HUES6 (cell line): ENCODE results near the gene PPM1F.

Source experiments
- H3K27ac ChIP-seq: 2 replicates; pipeline ENCODE4 v1.7.0; 2013; ENCODE audit warnings: low read depth, mild to moderate bottlenecking, low read length, inconsistent platforms
- H3K27me3 ChIP-seq: 2 replicates; pipeline ENCODE4 v1.6.1; 2013; ENCODE audit warnings: low read length; ENCODE audit not compliant: control insufficient read depth, insufficient read depth
- H3K36me3 ChIP-seq: 2 replicates; pipeline ENCODE4 v1.6.1; 2013; ENCODE audit warnings: low read length; ENCODE audit not compliant: control insufficient read depth, insufficient read depth
- H3K4me1 ChIP-seq: 2 replicates; pipeline ENCODE4 v1.6.1; 2013; ENCODE audit warnings: low read length; ENCODE audit not compliant: control insufficient read depth, insufficient read depth
- H3K4me3 ChIP-seq: 2 replicates; pipeline ENCODE4 v1.5.1; 2013; ENCODE audit warnings: low read depth, low read length
- H3K9ac ChIP-seq: one replicate; pipeline ENCODE4 v1.6.1; 2013; ENCODE audit warnings: mild to moderate bottlenecking, low read length
- H3K9me3 ChIP-seq: 2 replicates; pipeline ENCODE4 v1.6.1; 2013; ENCODE audit warnings: low read depth, low read length; ENCODE audit not compliant: control insufficient read depth, insufficient read depth

The PPM1F gene

GRCh38 chr22:21965762-21966288 lies 13.2 kb upstream of the PPM1F start:
- Histone ChIP-seq H3K27ac (no peak overlapping the region), H3K9me3 (no peaks in the 10 kb centered on the region), H3K27me3 (no peaks in the 10 kb centered on the region), H3K4me3 (no peak overlapping the region), H3K9ac (no peak overlapping the region), H3K4me1 (no peaks in the 10 kb centered on the region), H3K36me3 (peaks cover 96% of the 10 kb centered on the region)

- peaks cover 96% of the 10 kb centered on the region for H3K36me3 ChIP-seq
- H3K27me3 ChIP-seq: no peaks in the 10 kb centered on the region
- H3K9ac ChIP-seq: no peak overlapping the region
- H3K4me1 ChIP-seq: no peaks in the 10 kb centered on the region
- no peaks in the 10 kb centered on the region for H3K9me3 ChIP-seq
- no peak overlapping the region for H3K4me3 ChIP-seq
- H3K27ac ChIP-seq: no peak overlapping the region
These were observed 12.4 kb upstream of the PPM1F start for GRCh38 chr22:21964918-21965484.

DNA sequence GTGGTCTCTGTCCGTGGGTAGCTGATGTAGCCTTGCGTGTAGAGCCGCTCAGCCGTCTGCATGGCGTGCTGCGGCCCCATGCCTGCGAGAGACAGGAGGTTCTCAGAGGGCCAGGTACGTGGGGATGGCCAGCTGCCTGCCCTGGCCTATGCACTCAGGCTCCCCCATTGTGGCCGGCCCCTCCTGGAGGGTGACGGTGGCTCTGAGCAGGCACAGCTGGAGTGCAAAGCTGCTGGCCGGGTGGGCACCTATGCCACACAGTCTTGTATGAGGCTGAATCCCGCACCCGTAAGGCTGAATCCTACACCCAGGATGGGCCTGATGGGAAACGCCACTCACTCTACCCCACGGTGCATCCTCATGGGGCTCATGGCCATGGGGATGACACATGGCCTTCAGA lies 11.6 kb upstream of the PPM1F start:
- peaks cover 97% of the 10 kb centered on the region for H3K36me3 ChIP-seq
- no peak overlapping the region for H3K9ac ChIP-seq
- H3K27me3 ChIP-seq: no peaks in the 10 kb centered on the region
- H3K27ac ChIP-seq: no peak overlapping the region
- no peaks in the 10 kb centered on the region for H3K4me1 ChIP-seq
- H3K4me3 ChIP-seq: no peak overlapping the region
- H3K9me3 ChIP-seq: no peaks in the 10 kb centered on the region

DNA sequence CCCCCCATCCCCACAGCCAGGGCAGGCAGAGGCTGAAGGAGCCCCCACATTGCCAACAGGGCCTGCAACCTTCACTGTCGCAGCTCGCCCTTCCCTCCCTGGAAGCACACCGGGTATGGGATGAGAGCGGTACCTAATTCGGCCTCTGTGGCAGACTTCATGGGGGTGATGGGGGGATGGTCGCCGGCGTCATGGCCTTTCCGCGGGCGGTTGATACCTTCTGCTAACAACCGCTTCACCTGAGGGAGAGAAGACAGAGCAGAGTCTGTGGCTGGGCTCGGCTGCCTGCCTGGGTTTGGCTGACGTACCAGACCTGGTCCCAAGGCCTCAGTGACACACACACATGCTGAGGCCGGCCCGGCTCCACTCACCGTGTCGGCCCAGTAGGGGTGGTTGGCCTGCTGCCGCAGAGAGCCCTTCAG lies 11.2 kb upstream of the PPM1F start:
- Histone ChIP-seq H3K9ac (no peak overlapping the region), H3K27ac (no peak overlapping the region), H3K9me3 (no peaks in the 10 kb centered on the region), H3K4me1 (no peaks in the 10 kb centered on the region), H3K27me3 (no peaks in the 10 kb centered on the region), H3K36me3 (peaks cover 99% of the 10 kb centered on the region), H3K4me3 (no peak overlapping the region)

GRCh38 chr22:21963286-21963685 lies 10.6 kb upstream of the PPM1F start:
- Histone ChIP-seq H3K27ac (no peak overlapping the region), H3K4me3 (no peak overlapping the region), H3K36me3 (peaks cover 99% of the 10 kb centered on the region), H3K27me3 (no peaks in the 10 kb centered on the region), H3K9ac (no peak overlapping the region), H3K9me3 (no peaks in the 10 kb centered on the region), H3K4me1 (no peaks in the 10 kb centered on the region)

- Histone ChIP-seq H3K9ac (no peak overlapping the region), H3K36me3 (peaks cover 99% of the 10 kb centered on the region), H3K4me1 (no peaks in the 10 kb centered on the region), H3K4me3 (no peak overlapping the region), H3K27ac (no peak overlapping the region), H3K9me3 (no peaks in the 10 kb centered on the region), H3K27me3 (no peaks in the 10 kb centered on the region)
These were observed 10.0 kb upstream of the PPM1F start for GRCh38 chr22:21962655-21962949.

GRCh38 chr22:21961886-21962654 lies 9.4 kb upstream of the PPM1F start:
- Histone ChIP-seq H3K9me3 (no peaks in the 10 kb centered on the region), H3K36me3 (peaks cover 93% of the 10 kb centered on the region), H3K4me1 (no peaks in the 10 kb centered on the region), H3K27ac (no peak overlapping the region), H3K9ac (no peak overlapping the region), H3K4me3 (no peak overlapping the region), H3K27me3 (no peaks in the 10 kb centered on the region)

DNA sequence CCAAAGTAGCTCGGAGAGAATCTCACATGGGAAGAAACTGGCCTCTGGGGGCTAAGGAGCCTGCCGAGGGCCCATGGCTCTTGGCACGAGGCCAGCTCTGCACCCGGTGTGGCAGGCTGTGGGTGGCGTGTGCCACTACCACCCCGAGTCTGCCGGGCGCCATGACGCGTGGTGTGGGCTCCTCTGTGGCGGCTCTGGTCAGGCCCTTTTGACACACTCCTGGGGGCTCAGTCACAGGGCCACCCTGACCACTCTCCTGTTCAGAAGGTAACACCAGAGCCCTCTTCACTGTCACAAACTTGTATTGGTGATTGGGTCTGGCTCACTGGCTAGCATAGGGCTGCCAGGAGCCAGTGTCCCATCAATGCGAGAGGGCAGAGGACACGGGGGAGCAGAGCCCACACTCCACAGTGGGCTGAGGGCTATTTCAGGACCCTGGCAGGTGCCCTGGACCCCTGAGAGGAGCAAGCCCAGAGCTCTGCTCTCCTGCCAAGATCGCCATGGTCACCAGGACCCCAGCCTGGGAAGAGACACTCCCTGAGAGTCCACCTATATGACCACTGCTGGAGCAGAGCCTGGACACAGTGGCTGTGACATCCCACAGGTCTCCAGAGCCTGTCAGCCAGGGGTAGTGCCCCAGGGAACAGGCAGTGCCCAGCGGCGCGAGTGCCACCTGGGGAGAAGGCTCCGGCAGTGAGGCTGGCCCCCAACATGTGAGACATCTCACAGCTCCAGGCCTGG lies 8.6 kb upstream of the PPM1F start:
- no peak overlapping the region for H3K4me3 ChIP-seq
- peaks cover 86% of the 10 kb centered on the region for H3K36me3 ChIP-seq
- no peak overlapping the region for H3K27ac ChIP-seq
- peaks cover 2% of the 10 kb centered on the region for H3K27me3 ChIP-seq
- H3K4me1 ChIP-seq: no peaks in the 10 kb centered on the region
- H3K9ac ChIP-seq: no peak overlapping the region
- H3K9me3 ChIP-seq: no peaks in the 10 kb centered on the region

DNA sequence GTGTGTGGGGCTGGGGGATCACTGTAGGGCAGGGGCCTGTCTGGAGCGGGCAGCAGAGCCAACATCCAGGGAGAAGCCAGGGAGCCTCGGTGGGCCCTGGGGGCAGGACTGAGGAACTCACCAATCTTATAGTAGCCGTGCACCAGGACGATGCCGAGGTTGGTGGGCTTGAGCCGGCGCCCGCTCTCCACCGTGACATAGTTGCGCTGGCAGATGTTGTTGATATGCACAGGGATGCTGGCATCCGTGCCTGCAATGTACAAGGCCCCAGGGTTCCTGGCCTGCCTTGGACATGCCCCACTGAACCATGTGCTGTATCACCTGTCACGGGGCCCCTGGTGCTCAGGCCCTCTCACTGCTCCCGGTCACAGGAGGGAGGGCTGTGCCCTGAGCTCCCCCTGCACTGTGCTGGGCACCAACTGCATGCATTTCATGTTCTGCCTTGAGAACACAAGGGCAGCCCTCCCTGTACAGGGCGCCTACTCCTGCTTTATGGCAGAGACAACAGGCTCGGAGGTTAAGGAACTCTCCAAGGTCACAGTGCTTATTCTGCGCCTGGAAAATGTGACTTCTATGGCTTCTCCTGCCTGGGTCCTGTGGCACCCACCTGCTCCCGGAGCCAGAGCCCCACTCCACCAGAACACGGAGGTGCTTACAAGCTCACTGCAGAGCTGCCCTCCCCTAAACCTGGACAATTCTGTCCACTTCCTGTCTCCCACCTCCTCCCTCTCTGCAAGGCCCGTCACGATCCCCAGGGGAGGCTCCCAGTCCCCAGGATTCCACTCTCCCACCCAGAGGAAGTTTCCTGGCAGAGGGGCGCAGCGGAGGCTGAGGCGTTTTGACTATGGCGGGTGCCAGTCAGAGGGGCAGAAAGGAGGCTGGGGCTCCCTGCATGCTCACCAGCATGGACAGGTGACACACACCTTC lies 7.8 kb upstream of the PPM1F start:
- Histone ChIP-seq H3K4me1 (no peaks in the 10 kb centered on the region), H3K27me3 (peaks cover 4% of the 10 kb centered on the region), H3K36me3 (peaks cover 77% of the 10 kb centered on the region), H3K9ac (no peak overlapping the region), H3K9me3 (no peaks in the 10 kb centered on the region), H3K27ac (no peak overlapping the region), H3K4me3 (no peak overlapping the region)

DNA sequence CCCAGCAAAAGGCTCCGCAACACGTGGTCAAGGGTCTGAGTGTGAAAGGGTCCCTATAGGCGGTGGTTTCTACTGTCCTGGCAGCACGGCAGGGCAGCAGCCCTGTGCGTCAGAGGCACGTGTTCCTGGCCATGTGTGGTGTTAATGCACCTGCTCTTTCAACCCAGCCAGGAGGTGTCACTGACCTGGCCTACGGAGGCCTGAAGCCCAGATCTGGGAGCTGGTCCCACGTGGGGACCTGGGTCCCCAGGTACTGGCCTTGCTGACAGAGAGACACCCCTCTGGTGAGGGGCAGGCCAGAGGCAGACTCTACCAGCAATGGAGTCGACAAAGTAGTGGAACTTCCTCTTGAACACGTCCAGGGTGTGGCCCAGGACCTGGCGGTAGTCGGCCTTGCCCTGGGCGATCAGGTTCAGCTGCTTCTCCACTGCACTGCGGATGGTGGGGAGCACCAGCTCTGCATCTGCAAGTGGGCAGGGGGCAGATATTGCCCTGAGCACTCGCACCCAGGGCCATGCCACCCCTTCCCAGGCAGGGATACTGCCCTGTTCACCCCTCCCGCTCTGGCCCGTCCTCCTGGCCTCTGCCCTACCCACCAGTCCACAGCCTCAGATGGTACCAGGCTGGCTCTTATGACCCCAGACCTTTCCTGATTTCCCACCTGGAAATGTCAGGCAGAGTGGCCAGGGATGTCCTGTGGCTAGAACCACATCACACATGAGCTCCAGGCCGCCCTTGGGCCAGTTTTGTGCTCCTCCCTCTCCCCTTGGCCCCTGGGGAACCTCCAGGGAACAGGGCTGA lies 6.8 kb upstream of the PPM1F start:
- Histone ChIP-seq H3K9me3 (no peaks in the 10 kb centered on the region), H3K9ac (no peak overlapping the region)

More for the DNA sequence above, 6.8 kb upstream of the PPM1F start:
- H3K27me3 ChIP-seq: peaks cover 7% of the 10 kb centered on the region
- H3K4me3 ChIP-seq: no peak overlapping the region
- peaks cover 67% of the 10 kb centered on the region for H3K36me3 ChIP-seq
- no peaks in the 10 kb centered on the region for H3K4me1 ChIP-seq
- H3K27ac ChIP-seq: no peak overlapping the region
